Measurements from ENCODE around the gene LTA4H. TPM values are rescaled to one million over a fixed set of nuclear protein-coding genes. Genes with fewer than 3 reads are reported as not detected.

The LTA4H gene
- total and polyA plus RNA-seq, 2 of the 4 experiments (the other 2 are of a cell fraction): 41.0 to 43.3 TPM

DNA sequence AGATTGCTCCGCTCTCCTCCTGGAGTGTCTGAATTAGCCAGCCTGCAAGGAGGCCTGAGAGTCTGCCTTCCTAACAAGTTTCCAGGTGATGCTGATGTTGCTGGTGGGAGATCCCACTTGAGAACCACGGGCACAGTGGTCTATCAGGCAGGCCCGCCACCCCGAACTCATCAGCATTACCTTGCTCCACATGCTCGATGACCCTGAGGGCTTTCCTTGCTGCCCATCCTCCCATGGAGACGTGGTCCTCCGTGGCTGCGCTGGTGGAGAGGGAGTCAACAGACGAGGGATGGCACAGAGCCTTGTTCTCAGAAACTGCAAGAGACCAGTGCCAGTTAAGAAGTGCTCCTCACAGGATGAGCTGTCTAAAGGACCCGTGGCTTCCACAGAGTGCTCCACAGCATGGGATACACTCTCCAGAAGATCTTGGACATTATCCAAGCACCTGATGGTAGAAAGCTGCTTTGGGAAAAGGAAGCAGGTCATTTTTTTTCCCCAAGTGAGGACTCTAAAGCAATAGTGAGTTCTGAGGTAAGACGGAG is 57.6 kb downstream of the LTA4H start:
- Histone ChIP-seq H3K27me3 (ENCODE audit: control insufficient read depth, insufficient read depth, low read length) (peaks cover 8% of the 10 kb centered on the region), H2BK20ac (ENCODE audit: low read depth, low read length) (no peak overlapping the region), H3K27ac (ENCODE audit: insufficient read depth, low read length) (no peak overlapping the region), H3K9me1 (ENCODE audit: insufficient read depth, low read length) (no peaks in the 10 kb centered on the region), H3K4me1 (ENCODE audit: control insufficient read depth, insufficient read depth, low read length) (no peaks in the 10 kb centered on the region), H3K23ac (ENCODE audit: low read depth, low read length) (no peak overlapping the region), H4K20me1 (ENCODE audit: insufficient read depth, low read length) (no peaks in the 10 kb centered on the region), H3K4ac (ENCODE audit: low read depth, low read length) (no peak overlapping the region), H3K9ac (ENCODE audit: low read depth, low read length) (no peak overlapping the region), H3K36me3 (ENCODE audit: control insufficient read depth, insufficient read depth, low read length) (no peaks in the 10 kb centered on the region), H3K4me2 (ENCODE audit: low read depth, low read length) (no peak overlapping the region), H2BK5ac (ENCODE audit: low read depth, low read length, poor library complexity, severe bottlenecking) (no peak overlapping the region), H2BK120ac (ENCODE audit: low read depth, low read length) (no peak overlapping the region), H3K79me1 (ENCODE audit: low read depth in 1 of 2, low read length in 2 of 2) (no peaks in the 10 kb centered on the region), H3K14ac (replicated peaks; ENCODE audit: low read depth, low read length) (no peak overlapping the region), H2BK15ac (ENCODE audit: low read depth, low read length) (no peak overlapping the region), H2AK9ac (replicated peaks; ENCODE audit: low read depth, low read length, poor library complexity) (no peak overlapping the region), H4K8ac (ENCODE audit: low read depth in 2 of 2, low read length in 2 of 2) (no peak overlapping the region), H2AFZ (replicated peaks; ENCODE audit: low read length, poor library complexity) (no peak overlapping the region), H3K4me3 (ENCODE audit: insufficient read depth, low read depth, low read length) (no peak overlapping the region), H4K5ac (ENCODE audit: low read depth, low read length) (no peak overlapping the region), H3K56ac (ENCODE audit: extremely low read depth, insufficient read depth, low read length) (no peak overlapping the region), H3K18ac (ENCODE audit: low read depth, low read length) (no peak overlapping the region), H3K9me3 (ENCODE audit: control insufficient read depth, insufficient read depth, low read length) (no peaks in the 10 kb centered on the region), H4K91ac (ENCODE audit: insufficient read depth, low read depth, low read length) (no peak overlapping the region), H2AK5ac (ENCODE audit: low read depth, low read length) (no peak overlapping the region)
- intact Hi-C loops (cut with micrococcal nuclease): no loop called here
- TF ChIP-seq MXI1 (IDR thresholded peaks at IDR 0.05; ENCODE audit: borderline replicate concordance, low read depth, low read length) (no peak), BHLHE40 (IDR thresholded peaks at IDR 0.05; ENCODE audit: low read depth, low read length) (no peak), CEBPB (IDR thresholded peaks at IDR 0.05; ENCODE audit: low read depth, low read length) (no peak), NFE2L2 (IDR thresholded peaks at IDR 0.05; ENCODE audit: low read depth, low read length) (no peak), SMC3 (IDR thresholded peaks at IDR 0.05; ENCODE audit: low read depth, low read length) (no peak), CHD1 (IDR thresholded peaks at IDR 0.05; ENCODE audit: low read depth, low read length) (no peak), MAFK (IDR thresholded peaks at IDR 0.05; ENCODE audit: low read depth, low read length) (no peak), MAZ (IDR thresholded peaks at IDR 0.05; ENCODE audit: borderline replicate concordance, low read depth, low read length) (no peak), RFX5 (IDR thresholded peaks at IDR 0.05; ENCODE audit: low read depth, low read length) (no peak), RCOR1 (IDR thresholded peaks at IDR 0.05; ENCODE audit: insufficient replicate concordance, low read length) (no peak), POLR2A (IDR thresholded peaks at IDR 0.05; ENCODE audit: low read depth, low read length) (no peak), FOS (IDR thresholded peaks at IDR 0.05; ENCODE audit: low read depth, low read length) (no peak), RAD21 (IDR thresholded peaks at IDR 0.05; ENCODE audit: low read length) (no peak)
- TF ChIP-seq, protein P1, sequence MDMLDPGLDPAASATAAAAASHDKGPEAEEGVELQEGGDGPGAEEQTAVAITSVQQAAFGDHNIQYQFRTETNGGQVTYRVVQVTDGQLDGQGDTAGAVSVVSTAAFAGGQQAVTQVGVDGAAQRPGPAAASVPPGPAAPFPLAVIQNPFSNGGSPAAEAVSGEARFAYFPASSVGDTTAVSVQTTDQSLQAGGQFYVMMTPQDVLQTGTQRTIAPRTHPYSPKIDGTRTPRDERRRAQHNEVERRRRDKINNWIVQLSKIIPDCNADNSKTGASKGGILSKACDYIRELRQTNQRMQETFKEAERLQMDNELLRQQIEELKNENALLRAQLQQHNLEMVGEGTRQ (IDR thresholded peaks at IDR 0.05; ENCODE audit: low read depth, low read length): no peak
- TF ChIP-seq, protein P2, sequence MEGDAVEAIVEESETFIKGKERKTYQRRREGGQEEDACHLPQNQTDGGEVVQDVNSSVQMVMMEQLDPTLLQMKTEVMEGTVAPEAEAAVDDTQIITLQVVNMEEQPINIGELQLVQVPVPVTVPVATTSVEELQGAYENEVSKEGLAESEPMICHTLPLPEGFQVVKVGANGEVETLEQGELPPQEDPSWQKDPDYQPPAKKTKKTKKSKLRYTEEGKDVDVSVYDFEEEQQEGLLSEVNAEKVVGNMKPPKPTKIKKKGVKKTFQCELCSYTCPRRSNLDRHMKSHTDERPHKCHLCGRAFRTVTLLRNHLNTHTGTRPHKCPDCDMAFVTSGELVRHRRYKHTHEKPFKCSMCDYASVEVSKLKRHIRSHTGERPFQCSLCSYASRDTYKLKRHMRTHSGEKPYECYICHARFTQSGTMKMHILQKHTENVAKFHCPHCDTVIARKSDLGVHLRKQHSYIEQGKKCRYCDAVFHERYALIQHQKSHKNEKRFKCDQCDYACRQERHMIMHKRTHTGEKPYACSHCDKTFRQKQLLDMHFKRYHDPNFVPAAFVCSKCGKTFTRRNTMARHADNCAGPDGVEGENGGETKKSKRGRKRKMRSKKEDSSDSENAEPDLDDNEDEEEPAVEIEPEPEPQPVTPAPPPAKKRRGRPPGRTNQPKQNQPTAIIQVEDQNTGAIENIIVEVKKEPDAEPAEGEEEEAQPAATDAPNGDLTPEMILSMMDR (conservative IDR thresholded peaks at IDR 0.05; ENCODE audit: low read depth, low read length): no peak
- TF ChIP-seq, protein P3, sequence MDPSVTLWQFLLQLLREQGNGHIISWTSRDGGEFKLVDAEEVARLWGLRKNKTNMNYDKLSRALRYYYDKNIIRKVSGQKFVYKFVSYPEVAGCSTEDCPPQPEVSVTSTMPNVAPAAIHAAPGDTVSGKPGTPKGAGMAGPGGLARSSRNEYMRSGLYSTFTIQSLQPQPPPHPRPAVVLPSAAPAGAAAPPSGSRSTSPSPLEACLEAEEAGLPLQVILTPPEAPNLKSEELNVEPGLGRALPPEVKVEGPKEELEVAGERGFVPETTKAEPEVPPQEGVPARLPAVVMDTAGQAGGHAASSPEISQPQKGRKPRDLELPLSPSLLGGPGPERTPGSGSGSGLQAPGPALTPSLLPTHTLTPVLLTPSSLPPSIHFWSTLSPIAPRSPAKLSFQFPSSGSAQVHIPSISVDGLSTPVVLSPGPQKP (IDR thresholded peaks at IDR 0.05; ENCODE audit: borderline replicate concordance, low read depth, low read length): no peak
- in situ Hi-C loops (cut with MboI; ENCODE audit: low sequenced_read_pairs): no loop called here
- dilution Hi-C loops (cut with HindIII; ENCODE audit: low sequenced_read_pairs, unreplicated experiment): no loop called here
- ChIA-PET POLR2A (ENCODE audit: unreplicated experiment) (no interaction called here), CTCF (no interaction called here)
- WGBS, 2 experiments (ENCODE audit: extremely low coverage in 2 of 2, insufficient read length in 1 of 2): 96% methylated on average over 4 of the region's 11 CpGs; no CpG with 5 or more reads in 1 of the 2 experiments
- ATAC-seq (ENCODE audit: low read depth) (no peak), DNase-seq (no peak)
- BruUV-seq (replicated peaks): no TSS peak

Measured in IMR-90 (cell line).